Measurements from ENCODE around the gene HMGN3.

The HMGN3 gene

GRCh38 chr6:79158856-79159516, 75.5 kb downstream of the HMGN3 start:
- DNase-seq (ENCODE audit: low read depth) = no peak
- TF ChIP-seq, protein P1, sequence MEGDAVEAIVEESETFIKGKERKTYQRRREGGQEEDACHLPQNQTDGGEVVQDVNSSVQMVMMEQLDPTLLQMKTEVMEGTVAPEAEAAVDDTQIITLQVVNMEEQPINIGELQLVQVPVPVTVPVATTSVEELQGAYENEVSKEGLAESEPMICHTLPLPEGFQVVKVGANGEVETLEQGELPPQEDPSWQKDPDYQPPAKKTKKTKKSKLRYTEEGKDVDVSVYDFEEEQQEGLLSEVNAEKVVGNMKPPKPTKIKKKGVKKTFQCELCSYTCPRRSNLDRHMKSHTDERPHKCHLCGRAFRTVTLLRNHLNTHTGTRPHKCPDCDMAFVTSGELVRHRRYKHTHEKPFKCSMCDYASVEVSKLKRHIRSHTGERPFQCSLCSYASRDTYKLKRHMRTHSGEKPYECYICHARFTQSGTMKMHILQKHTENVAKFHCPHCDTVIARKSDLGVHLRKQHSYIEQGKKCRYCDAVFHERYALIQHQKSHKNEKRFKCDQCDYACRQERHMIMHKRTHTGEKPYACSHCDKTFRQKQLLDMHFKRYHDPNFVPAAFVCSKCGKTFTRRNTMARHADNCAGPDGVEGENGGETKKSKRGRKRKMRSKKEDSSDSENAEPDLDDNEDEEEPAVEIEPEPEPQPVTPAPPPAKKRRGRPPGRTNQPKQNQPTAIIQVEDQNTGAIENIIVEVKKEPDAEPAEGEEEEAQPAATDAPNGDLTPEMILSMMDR (conservative IDR thresholded peaks at IDR 0.05; ENCODE audit: control insufficient read depth, insufficient read depth, low read depth, low read length) = no peak
- no peak overlapping the region for H3K4me3 ChIP-seq (ENCODE audit: control insufficient read depth, low read depth, low read length)

DNA sequence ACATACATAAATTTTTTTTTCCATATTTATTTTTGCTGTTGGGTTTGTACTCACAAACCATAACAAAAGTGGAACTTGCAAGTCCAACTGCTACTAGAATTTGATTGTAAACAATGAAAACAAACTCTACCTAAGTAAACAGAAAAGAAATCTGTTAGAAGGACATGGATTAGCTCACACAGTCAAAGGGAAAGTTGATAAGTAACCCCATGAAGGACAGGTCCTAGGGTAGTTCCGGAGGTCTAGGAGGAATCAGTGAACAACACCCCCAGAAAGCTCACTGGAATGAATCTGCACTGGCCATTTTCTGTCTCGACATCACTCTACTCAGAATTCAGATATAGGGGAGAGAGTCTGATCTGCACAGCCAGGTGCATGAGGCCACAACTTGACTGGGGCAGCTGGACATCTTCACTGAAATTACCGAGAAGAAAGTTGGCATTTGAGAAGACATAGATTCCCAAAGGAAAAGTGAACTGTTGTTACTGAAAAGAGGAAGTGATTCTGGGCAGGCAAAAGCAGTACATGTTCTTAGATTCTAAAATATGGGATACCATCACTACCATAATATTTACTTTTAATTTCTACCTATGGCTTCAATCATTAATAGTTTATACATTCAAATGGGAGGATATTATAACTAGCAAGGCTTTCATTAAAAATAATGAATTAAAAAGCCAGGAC, 76.4 kb downstream of the HMGN3 start:
- H3K4me3 ChIP-seq (ENCODE audit: control insufficient read depth, low read depth, low read length) = no peak overlapping the region
- DNase-seq (ENCODE audit: low read depth) = no peak
- TF ChIP-seq, protein P1 (conservative IDR thresholded peaks at IDR 0.05; ENCODE audit: control insufficient read depth, insufficient read depth, low read depth, low read length) = no peak

DNA sequence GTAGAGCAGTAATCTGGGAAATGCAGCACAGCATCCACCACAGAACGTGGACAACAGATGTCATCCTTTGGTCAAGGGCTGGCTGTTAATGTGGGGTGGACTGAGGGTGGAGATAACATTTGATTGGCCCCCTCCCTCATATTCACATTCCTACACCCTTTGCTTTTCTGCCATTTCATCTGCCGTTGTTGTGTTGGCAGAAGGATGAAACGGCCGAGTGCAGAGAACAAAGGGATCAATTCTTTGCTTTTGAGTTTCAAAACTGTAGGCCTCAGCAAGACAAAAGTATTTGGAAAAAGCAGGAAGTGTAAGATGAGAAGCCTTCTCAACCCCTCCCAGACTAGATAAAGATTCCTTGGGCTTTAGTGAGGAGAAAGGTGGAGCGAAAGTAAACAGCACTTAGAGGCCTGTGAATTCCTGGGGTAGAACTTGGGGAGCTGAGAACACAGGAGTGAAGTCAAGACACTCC, 82.2 kb downstream of the HMGN3 start:
- no peak overlapping the region for H3K4me3 ChIP-seq (ENCODE audit: control insufficient read depth, low read depth, low read length)
- DNase-seq (ENCODE audit: low read depth) = no peak
- TF ChIP-seq, protein P1 (conservative IDR thresholded peaks at IDR 0.05; ENCODE audit: control insufficient read depth, insufficient read depth, low read depth, low read length) = no peak

All from fibroblast of mammary gland (primary cell).